SH-SY5Y (cell line): ENCODE measurements around the gene RAI1.

ENCODE experiments used
- GATA2 ChIP-seq: IDR thresholded peaks from 2 replicates; pipeline ENCODE4 v1.6.1; 2011; ENCODE audit warnings: mild to moderate bottlenecking, low read depth, low read length
- GATA3 ChIP-seq: IDR thresholded peaks from 2 replicates; pipeline ENCODE4 v1.6.1; 2011; ENCODE audit warnings: low read depth, mild to moderate bottlenecking, low read length, moderate library complexity

RAI1 gene

GRCh38 chr17:17830740-17831207 lies 149.5 kb downstream of the RAI1 start:
- TF ChIP-seq GATA2, result no peak

- TF ChIP-seq GATA3 (no peak), GATA2 (no peak)
Measured at GRCh38 chr17:17831208-17832031, 150.2 kb downstream of the RAI1 start.

- TF ChIP-seq GATA2 (no peak), GATA3 (no peak)
Measured at GRCh38 chr17:17832032-17832363, 150.7 kb downstream of the RAI1 start.

GRCh38 chr17:17833658-17834357 lies 152.6 kb downstream of the RAI1 start:
- TF ChIP-seq GATA2, result no peak
- no peak for TF ChIP-seq GATA3

- no peak for TF ChIP-seq GATA2
- TF ChIP-seq GATA3, result no peak
Measured at GRCh38 chr17:17834974-17835373, 153.7 kb downstream of the RAI1 start.

- TF ChIP-seq GATA2, result no peak
- no peak for TF ChIP-seq GATA3
Measured at GRCh38 chr17:17835415-17836249, 154.4 kb downstream of the RAI1 start.

GRCh38 chr17:17836250-17836817 lies 155.1 kb downstream of the RAI1 start:
- TF ChIP-seq GATA2, result no peak
- TF ChIP-seq GATA3, result no peak

- TF ChIP-seq GATA2 (no peak), GATA3 (no peak)
Measured at GRCh38 chr17:17836818-17837379, 155.6 kb downstream of the RAI1 start, which contains the start of gene SREBF1. TSS of gene SREBF1 (minus strand) at chr17:17836986. CDS start at chr17:17836817, 169 bp downstream.

GRCh38 chr17:17837380-17837821 lies 156.1 kb downstream of the RAI1 start:
- no peak for TF ChIP-seq GATA3
- no peak for TF ChIP-seq GATA2

GRCh38 chr17:17837966-17838962 lies 157.0 kb downstream of the RAI1 start:
- no peak for TF ChIP-seq GATA2
- no peak for TF ChIP-seq GATA3

- TF ChIP-seq GATA3, result no peak
- no peak for TF ChIP-seq GATA2
Measured at GRCh38 chr17:17839791-17840707, 158.8 kb downstream of the RAI1 start.
